Keratinocyte (primary cell): ENCODE data around the gene MAB21L4.

Experiments
- EZH2 ChIP-seq: IDR thresholded peaks from one replicate; pipeline ENCODE4 v1.6.1; 2012; ENCODE audit warnings: inconsistent platforms, mild to moderate bottlenecking, low read length, moderate library complexity
- TF ChIP-seq, protein P1 (sequence below), 3 experiments: IDR thresholded peaks in 1 of 3; conservative IDR thresholded peaks in 1 of 3; optimal IDR thresholded peaks in 1 of 3; 2 replicates in 2 of 3; 3 replicates in 1 of 3; pipeline versions ENCODE3 to v1.5.1; 2011; ENCODE audit warnings: low read length in 3 of 3, mild to moderate bottlenecking in 3 of 3, moderate library complexity in 2 of 3, control low read depth in 1 of 3, inconsistent platforms in 1 of 3; ENCODE audit not compliant: insufficient read depth in 2 of 3; ENCODE audit errors: extremely low read depth in 1 of 3

DNA sequence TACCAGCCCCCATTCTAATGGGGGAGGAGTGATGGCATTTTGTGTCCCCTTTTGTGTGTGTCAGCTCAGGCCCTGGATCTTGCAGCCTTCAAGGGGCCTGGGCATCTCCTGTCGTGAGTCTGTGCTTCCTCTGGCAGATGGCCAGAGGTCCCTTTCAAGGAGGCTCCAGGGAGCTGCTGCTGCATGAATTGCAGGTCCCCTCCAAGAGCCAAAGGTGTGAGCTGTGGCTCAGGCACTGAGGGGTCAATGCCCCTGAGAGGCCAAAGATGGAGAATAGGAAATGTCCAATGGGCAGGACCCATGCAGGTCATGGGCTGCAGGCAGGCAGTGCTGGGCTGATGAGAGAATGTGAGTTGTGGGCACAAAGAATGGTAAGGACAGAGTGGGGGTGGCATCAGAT lies 10.4 kb downstream of the MAB21L4 start:
- TF ChIP-seq, protein P1, sequence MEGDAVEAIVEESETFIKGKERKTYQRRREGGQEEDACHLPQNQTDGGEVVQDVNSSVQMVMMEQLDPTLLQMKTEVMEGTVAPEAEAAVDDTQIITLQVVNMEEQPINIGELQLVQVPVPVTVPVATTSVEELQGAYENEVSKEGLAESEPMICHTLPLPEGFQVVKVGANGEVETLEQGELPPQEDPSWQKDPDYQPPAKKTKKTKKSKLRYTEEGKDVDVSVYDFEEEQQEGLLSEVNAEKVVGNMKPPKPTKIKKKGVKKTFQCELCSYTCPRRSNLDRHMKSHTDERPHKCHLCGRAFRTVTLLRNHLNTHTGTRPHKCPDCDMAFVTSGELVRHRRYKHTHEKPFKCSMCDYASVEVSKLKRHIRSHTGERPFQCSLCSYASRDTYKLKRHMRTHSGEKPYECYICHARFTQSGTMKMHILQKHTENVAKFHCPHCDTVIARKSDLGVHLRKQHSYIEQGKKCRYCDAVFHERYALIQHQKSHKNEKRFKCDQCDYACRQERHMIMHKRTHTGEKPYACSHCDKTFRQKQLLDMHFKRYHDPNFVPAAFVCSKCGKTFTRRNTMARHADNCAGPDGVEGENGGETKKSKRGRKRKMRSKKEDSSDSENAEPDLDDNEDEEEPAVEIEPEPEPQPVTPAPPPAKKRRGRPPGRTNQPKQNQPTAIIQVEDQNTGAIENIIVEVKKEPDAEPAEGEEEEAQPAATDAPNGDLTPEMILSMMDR (optimal IDR thresholded peaks at IDR 0.05 in 1 of 3, IDR thresholded peaks at IDR 0.05 in 1 of 3, conservative IDR thresholded peaks at IDR 0.05 in 1 of 3; ENCODE audit: extremely low read depth in 1 of 3, insufficient read depth in 2 of 3, low read length in 3 of 3): no peak
- no peak for TF ChIP-seq EZH2
